Suppressor macrophage treated with lipopolysaccharide for 1 hour (primary cell): ENCODE measurements around the gene FLOT2.
"Not testable (repeated sequence)": the region's sequence is repeated elsewhere in the genome, so short reads cannot be mapped to it uniquely, and the experiment has no call there.

ENCODE experiments used
- DNase-seq, 3 donors: peaks; one replicate each; pipeline ENCODE4 v3.0.0-alpha.2; 2020 to 2022

Gene FLOT2

DNA sequence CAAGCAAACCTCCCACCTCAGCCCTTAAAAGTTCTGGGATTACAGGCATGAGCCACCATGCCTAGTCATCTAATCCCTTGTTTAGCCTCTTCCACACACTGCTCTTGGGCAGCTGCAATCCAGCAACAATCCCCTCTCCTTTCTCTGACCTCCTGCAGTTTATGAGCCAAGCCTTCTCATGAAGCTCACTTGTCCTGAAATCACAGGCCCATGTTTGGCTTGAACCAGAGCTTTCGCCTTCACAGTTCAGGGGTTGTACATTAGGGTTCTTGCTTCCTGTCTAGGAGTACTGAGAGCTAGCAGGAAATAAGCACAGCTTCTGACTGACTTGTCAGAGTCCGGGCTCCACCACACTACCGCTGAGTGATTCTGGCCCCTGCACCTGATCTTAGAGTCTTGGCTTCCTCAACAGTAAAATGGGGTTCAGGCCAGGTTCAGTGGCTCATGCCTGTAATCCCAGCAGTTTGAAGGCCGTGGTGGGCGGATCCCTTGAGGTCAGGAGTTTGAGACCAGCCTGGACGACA is 26.4 kb downstream of the FLOT2 start:
- no peak for DNase-seq

DNA sequence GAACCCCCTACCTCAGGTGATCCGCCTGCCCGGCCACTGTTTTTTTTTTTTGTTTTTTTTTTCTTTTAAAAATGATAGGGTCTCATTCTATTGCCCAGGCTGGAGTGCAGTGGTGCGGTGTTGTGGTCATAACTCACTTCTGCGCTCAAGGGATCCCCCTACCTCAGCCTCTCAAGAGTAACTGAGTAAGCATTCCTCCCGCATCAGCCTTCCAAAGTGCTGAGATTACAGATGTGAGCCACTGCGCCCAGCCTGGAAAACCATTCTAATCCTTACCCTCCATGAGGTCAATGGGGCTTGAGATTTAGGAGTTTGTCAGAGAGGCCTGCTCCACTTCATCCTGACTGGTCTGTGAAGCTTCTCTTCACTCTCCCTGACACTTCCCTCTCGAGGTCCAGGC is 30.3 kb downstream of the FLOT2 start:
- DNase-seq, result no peak

DNA sequence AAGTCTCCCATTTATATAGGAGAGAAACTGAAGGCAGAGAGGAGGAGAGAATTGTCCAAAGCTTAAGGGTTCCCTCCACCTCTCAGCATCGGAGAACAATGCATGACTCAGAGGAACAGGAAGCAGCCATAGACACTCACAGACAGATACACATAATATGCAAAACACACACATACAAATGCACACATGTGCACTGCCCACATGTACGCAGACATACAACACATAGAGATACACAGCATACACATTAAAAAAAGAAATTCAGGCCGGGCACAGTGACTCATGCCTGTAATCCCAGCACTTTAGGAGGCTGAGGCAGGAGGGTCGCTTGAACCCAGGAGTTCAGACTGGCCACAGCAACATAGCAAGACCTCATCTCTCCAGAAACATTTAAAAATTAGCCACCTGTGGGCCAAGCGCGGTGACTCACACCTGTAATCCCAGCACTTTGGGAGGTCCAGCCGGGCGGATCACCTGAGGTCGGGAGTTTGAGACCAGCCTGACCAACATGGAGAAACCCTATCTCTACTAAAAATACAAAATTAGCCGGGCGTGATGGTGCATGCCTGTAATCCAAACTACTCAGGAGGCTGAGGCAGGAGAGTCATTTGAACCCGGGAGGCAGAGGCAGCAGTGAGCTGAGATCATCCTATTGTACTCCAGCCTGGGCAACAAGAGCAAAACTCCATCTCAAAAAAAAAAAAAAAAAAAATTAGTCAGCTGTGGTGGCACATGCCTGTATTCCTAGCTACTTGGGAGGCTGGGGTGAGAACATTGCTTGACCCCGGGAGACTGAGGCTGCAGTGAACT is 31.4 kb downstream of the FLOT2 start:
- DNase-seq, result peak; percentile 33 to 55 (median 39)

DNA sequence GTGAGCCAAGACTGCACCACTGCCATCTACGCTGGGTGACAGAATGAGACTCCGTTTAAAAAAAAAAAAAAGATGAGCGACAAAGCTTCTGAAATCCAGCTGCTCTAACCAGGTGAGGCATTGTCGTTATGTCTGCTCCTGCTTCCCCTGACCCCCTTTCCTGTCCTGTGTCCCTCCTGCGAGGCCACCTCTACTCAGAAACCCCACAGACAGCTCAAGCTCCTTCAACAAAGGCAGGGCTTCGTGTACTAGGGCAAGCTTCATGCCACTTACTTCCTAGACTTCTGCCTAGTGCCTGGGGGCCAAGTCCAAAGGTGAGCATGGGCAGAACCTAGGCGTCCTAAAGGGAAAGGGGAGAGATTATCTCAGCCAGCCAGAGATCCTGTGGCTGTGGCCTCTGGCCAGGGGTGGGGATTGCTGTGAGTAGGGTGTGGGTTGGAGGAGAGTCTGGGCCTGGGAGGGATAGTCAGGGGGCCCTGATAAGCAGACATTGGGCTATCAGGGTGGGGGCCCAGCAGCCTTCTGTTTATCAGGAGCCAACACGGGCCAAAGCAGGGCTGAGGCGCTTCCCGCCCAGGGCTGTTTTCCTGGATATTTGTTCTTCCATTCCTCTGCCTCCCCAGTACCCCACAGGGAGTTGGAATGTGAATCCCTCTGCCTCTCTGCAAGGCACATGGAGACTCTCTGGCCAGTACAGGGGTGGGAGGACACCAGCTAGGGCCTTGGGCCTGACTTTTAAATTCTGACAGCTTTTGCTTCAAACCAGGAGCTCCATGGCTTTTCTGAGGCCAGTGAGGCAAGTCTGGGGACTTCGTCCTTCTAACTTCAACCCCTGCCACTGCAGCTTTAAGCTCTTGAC is 32.3 kb downstream of the FLOT2 start:
- DNase-seq, result no peak

DNA sequence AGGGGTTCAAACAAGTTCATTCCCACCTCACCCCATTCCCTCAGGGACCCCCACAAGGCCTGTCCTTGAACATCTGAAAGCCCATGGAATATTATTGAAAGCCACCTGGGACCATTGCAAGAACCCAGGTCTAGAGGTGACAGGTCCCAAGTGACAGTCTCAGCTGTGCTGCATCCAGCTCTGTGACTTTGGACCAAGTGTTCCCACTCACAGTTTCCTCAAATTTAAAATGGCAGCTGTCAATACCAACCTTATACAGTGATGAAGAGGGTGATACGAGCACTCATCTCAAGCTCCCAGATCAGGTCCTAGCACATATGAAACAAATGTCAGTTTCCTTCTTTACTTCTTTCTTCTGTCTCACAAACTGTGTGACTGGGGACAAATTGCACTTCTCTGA is 33.6 kb downstream of the FLOT2 start:
- DNase-seq, result no peak

DNA sequence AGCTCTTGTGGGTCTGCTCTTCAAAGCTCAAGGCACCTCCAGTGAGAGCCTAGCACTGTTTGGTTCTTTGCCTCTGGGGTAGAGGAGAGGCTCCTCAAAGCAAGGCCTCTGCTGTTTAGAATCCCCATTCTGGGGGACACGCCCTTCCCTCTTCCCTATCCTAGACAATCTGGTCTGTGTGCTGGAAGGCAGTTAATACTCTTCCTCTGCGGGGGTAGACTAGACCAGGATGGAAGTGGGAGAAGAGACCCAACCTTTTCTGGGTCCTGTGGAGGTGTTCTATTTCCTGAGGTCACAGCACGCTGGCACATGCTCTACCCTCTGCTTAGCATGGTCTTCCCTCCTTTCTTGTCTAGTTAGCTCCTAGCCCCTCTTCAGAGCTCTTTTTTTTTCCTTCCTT is 35.0 kb downstream of the FLOT2 start:
- DNase-seq, result no peak

DNA sequence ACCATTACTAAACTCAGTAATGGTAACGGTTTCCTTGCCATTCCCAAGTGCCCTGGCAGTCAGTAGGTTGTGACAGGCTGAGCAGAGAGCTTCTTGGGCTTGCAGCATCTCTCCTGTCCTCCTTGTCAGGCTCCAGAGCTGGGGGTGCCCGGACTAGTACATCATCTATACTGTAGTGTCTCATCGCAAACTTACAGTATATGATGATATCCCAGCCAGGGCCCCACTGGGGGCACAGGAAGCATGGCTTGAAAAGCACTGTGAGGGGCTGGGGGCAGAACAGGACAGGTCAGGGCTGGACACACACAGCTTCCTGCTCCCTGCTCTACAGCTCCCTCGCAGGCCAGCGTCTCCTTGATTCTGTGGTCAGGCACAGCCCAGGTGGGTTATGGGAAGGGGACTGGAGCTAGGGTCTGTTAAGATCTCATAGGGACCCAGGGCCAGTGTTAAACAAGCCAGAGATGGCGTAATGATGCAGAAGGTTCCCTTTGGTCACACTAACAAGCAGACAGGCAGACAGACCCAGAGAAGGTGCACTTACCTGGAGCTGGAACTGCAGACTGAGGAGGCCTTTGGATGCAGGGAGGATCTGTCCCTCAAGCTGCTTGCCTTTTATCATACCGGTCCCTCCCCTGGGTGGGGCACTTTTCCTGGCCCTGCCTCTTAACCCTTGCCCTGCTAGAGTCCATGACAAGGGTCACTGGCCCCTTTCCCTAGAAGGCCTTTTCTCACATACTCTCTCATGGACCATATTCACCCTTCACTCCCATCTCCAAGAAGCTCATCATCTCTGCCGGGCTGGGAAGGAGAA is 35.9 kb downstream of the FLOT2 start:
- no peak for DNase-seq

DNA sequence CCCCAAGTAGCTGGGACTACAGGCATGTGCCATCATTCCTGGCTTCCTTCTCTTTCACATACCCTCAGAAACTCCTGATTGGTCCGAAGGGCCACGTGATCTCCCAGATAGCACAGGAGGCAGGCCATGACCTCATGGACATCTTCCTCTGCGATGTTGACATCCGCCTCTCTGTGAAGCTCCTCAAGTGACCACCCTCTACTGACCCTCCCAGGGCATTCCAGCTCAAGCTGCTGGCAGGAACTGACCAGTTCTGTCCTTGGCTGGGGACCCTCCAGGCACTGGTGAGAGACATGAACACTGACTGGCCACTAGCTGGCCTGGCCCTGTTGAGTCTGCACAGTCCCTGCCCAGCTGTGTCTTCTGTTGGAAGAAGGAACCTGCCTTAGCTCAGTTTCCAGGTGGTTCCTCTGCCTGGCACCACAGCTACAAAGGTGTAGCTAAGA is 37.1 kb downstream of the FLOT2 start:
- DNase-seq, result no peak

DNA sequence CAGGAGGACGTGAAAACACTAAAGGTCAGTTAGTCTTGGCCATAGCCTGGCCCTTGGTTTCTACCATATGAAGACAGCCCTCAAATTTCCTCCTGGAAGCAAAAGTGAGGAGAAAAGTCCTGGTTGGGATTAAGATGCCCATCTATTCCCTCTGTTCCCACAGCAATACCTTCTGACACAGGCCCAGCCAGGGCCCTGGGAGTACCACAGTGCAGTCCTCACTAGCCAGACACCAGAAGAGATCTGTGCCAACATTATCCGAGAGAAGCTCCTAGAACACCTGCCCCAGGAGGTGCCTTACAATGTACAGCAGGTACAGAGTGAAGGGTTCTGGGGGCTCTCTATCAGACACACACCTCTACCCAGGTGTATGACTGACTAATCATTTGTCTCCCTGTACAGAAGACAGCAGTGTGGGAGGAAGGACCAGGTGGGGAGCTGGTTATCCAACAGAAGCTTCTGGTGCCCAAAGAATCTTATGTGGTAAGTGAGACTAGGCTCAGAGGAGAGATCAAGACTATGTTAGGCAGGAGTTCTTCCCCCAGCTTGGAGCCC is 38.7 kb downstream of the FLOT2 start:
- no peak for DNase-seq

DNA sequence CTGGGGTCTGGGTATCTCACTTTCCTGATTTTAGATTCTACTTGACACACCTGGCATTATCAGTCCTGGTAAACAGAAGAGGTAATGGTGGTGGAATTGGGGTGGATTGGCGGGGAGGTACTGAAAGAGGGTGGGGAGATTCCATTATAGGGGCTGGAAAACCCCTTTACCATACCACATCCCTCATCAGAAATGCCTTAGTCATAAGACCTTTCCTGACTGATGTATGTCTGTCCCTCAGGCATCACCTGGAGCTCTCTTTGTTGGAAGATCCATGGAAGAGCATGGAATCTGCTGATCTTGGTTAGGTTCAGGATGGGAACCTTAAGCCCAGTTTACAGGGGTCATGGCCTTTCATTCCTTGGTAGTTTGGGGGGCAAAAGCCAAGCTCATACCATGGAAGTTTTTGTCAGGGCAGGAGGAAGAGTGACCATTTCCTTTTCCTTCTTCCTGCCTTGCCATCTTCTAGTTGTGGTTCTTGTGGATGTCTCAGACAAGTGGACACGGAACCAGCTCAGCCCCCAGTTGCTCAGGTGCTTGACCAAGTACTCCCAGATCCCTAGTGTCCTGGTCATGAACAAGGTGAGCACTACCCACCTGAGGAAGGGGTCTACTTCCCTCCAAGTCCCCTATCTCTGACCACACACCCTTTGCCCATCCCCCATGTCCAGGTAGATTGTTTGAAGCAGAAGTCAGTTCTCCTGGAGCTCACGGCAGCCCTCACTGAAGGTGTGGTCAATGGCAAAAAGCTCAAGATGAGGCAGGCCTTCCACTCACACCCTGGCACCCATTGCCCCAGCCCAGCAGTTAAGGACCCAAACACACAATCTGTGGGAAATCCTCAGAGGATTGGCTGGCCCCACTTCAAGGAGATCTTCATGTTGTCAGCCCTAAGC is 39.4 kb downstream of the FLOT2 start:
- no peak for DNase-seq

DNA sequence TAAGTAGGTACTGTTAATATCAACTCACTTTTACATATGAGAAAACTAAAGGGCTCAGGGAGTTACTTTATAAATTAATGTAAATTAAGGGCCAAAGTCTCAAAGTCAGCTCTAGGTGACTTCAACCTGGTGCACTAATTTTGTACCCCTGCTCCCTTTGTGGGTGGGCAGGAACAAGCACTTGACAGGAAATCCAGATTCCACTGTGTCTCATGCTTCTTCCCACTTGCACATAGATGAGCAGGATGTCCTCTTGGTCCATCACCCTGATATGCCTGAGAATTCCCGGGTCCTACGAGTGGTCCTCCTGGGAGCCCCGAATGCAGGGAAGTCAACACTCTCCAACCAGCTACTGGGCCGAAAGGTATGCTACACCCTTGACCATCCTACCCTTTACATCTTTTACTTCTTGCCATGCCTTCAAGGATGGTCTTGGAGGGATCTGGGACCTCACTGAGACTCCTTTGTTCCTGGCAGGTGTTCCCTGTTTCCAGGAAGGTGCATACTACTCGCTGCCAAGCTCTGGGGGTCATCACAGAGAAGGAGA is 41.4 kb downstream of the FLOT2 start:
- no peak for DNase-seq

DNA sequence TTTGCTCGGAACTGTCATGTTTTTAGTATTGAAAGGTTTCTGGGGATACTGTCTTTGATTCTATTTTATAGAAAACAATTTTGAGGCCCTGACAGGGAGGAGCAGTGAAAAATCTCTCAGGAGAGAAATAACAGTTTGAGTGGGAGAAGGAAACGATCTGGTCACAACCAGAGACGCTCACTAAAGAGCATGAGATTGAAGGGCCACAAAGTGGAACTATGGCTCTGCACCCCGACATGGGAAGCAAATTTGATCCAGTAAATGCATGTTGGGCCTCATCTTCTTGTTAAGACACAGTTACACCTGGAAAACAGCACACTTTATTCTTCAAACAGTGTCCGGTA is 42.2 kb downstream of the FLOT2 start:
- peak in 1 of 3 donors; percentile 21 for DNase-seq

DNA sequence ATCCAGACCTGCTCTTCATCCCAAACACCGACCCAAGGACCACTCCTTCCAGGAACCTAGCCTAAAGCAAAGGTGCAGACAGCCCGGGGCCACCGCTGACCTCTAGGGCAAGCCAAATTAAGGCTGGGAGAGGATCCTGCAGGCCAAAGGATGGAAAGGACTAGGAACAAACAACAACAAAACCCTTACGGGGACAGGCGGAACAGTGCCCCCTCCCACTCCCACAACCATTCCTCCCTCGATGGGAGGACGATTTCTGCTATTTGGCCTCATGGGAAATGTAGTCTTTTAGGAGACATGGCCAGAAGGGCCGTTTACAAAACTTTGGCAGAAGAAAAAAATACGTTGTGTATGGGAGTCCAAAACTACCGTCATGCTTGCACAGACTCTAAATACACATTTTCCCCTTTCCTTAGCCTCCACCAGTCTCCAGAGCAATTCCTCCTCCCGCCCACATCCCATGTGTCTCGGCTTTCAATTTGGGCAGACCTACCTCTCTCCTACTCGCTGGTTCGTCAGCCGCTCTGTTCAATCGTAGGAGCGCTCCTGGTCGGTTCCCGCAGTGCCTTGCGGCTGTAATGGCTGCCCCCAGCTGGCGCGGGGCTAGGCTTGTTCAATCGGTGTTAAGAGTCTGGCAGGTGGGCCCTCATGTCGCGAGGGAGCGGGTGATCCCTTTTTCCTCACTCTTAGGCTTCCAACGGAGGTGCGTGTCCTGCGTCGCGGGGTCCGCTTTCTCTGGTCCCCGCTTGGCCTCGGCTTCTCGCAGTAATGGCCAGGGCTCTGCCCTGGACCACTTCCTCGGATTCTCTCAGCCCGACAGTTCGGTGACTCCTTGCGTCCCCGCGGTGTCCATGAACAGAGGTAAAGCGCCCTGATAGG is 42.8 kb downstream of the FLOT2 start, which contains the start of gene ERAL1:
Gene ERAL1, plus strand, starts transcription at position 560 of the 879 bp plus-strand sequence. Its CDS starts 19 bp downstream, at position 579.
- DNase-seq, result peak; percentile 91

DNA sequence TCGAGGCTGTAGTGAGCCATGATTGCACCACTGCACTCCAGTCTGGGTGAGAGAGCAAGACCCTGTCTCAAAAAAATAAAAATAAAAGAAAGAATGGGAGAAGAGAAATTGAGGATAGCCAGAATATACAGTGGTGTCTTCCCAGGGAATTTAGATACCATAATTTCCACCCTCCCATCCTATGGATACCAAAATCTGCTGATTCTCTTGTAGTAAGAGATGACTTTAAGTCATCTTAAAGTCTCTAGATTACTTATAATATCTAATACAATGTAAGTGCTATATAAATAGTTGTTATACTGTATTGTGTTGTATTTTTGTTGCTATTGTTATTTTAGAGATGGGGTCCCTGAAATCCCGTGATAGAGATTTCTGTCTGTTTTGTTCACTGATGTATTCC is 44.2 kb downstream of the FLOT2 start:
- DNase-seq, result no peak

DNA sequence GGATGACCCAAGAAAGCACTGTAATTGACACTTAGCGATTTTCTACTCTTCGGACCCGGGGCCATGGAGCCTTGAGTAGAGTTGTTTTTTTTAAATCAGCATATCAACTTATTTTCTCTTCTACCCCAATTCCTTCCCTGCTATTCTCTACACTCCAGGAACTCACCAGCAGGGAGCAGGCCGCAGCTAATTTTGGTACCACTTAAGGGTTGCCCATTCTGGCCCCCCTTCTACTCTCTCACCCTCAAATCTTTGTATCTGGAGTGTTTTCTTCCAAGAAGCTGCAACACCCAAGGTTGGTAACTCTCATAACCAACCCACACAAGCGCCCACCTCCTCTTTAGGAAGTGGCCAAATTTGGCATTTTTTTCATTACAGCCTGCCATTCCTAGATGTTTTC is 48.3 kb downstream of the FLOT2 start:
- peak in 2 of 3 donors; percentile 18 for DNase-seq

DNA sequence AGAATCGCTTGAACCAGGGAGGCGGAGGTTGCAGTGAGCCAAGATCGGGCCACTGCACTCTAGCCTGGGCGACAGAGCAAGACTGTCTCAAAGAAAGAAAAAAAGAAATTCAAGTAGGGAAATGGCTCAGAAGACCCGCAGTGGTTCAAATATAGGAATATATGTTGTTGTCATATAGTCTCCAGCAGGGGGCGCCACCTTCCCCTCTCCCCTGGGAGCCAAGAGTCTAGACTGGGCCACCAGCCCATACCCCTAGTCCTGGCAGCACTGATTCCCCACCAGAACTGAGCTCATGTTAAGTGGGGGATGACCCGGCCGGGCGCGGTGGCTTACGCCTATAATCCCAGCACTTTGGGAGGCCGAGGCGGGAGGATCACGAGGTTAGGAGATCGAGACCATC is 48.9 kb downstream of the FLOT2 start:
- DNase-seq, result peak; percentile 63 to 86 (median 72)

DNA sequence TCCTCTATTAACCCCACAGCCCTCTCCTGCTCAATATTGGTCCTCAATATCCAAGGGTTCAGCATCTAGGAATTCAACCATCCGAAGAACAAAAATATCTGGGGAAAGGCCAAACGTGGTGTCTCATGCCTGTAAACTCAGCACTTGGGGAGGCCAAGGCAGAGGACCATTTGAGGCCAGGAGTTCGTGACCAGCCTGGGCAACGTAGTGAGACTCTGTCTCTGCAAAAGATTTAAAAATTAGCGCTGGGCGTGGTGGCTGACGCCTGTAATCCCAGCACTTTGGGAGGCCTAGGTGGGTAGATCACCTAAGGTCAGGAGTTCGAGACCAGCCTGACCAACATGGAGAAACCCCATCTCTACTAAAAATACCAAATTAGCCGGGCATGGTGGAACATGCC is 50.8 kb downstream of the FLOT2 start:
- DNase-seq, result not testable (repeated sequence)

DNA sequence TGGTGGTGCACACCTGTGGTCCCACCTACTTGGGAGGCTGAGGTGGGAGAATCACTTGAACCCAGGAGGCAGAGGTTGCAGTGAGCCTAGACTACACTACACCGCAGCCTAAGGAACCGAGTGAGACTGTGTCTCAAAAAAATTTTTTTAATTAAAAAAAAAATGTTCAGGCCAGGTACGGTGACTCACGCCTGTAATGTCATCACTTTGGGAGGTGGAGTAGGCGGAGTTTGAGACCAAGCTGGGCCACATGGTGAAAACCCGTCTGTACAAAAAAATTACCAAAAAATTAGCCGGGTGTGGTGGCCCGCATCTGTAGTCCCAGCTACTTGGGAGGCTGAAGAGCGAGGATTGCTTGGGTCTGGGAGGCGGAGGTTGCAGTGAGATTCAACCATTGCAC is 51.3 kb downstream of the FLOT2 start:
- DNase-seq, result no peak

DNA sequence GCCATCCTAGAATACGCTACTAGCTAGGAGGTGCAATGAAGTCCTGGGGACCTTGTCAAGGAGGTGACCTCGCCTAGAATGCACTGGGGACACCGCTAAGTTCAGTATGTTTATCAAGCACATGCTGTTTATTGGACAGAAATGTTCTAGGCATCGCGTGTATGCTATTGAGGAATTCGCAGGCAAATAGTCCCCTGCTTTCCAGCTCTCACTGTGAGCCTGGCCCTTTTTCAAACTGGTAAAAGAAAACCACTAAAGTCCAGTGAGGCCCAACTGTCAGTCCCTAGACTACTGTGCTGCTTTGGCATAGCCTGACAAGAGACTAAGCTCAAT is 53.8 kb downstream of the FLOT2 start:
- no peak for DNase-seq
